T-cell (primary cell): ENCODE measurements around the gene TTLL11. TPM values are rescaled to one million over a fixed set of nuclear protein-coding genes. Genes with fewer than 3 reads are reported as not detected.
A peak's percentile ranks its signal among the peaks of the same experiment; 100 is the strongest.

Experiments used
- ATAC-seq, 4 experiments: fragments of 200-7000 bp in 3 of 4; fragments of 150-1000 bp in 1 of 4; cut with Tn5 transposase; replicated peaks in 1 of 4; 1 replicate in 3 of 4; 2 replicates in 1 of 4; pipeline ENCODE4 v1.10.0; 2021; ENCODE audit warnings: moderate library complexity in 3 of 4, mild to moderate bottlenecking in 2 of 4, moderate number of reproducible peaks in 1 of 4
- CTCF ChIA-PET, 2 donors: fragments of 300-600 bp; sonication (Branson Sonifier 250); formaldehyde crosslinking; loops; one replicate each; lab custom pipeline; 2022; ENCODE audit warnings: antibody characterized with exemption in 2 of 2; lab: Charles Lee
- POLR2A ChIA-PET, 2 donors: fragments of 300-600 bp; sonication (Branson Sonifier 250); formaldehyde crosslinking; loops; one replicate each; lab custom pipeline; 2022; ENCODE audit warnings: antibody characterized with exemption in 2 of 2; lab: Charles Lee
- DNase-seq, 35 experiments: peaks; one replicate each; pipeline versions ENCODE4 v3.0.0 to v3.0.0-alpha.2; 2013 to 2023
- H3K27ac ChIP-seq: one replicate; pipeline ENCODE4 v1.5.1; 2013; ENCODE audit warnings: low read length
- H3K27me3 ChIP-seq, 2 experiments: replicated peaks in 1 of 2; 1 replicate in 1 of 2; 2 replicates in 1 of 2; pipeline versions ENCODE4 v1.6.1 to v1.7.0; 2013; ENCODE audit warnings: low read length in 1 of 2, mixed read lengths in 1 of 2; ENCODE audit not compliant: control insufficient read depth in 2 of 2, insufficient read depth in 2 of 2; ENCODE audit errors: extremely low read depth in 1 of 2
- H3K36me3 ChIP-seq, 2 donors: 1 replicate in 1 of 2; 2 replicates in 1 of 2; pipeline versions ENCODE4 v1.6.1 to v1.7.0; 2013; ENCODE audit warnings: low read length in 1 of 2; ENCODE audit not compliant: control insufficient read depth in 2 of 2, insufficient read depth in 1 of 2; ENCODE audit errors: extremely low read depth in 1 of 2
- H3K4me1 ChIP-seq, 2 experiments: 1 replicate in 1 of 2; 2 replicates in 1 of 2; pipeline versions ENCODE4 v1.6.1 to v1.7.0; 2013; ENCODE audit warnings: low read length in 2 of 2, mixed read lengths in 1 of 2; ENCODE audit not compliant: insufficient read depth in 2 of 2, control insufficient read depth in 1 of 2; ENCODE audit errors: extremely low read depth in 1 of 2
- H3K4me3 ChIP-seq, 2 donors: 1 replicate in 1 of 2; 2 replicates in 1 of 2; pipeline versions ENCODE4 v1.5.1 to v1.7.0; 2013; ENCODE audit warnings: mild to moderate bottlenecking in 2 of 2, low read length in 1 of 2, moderate library complexity in 1 of 2; ENCODE audit not compliant: control insufficient read depth in 1 of 2; ENCODE audit errors: extremely low read depth in 1 of 2
- H3K9me3 ChIP-seq: 2 replicates; pipeline ENCODE4 v1.7.0; 2013
- H3K27ac Mint-ChIP-seq, 2 donors: one replicate each; pipeline ENCODE4 v1.8.0; 2020 to 2021; ENCODE audit warnings: mild to moderate bottlenecking in 2 of 2, mixed read lengths in 2 of 2
- H3K27me3 Mint-ChIP-seq, 2 donors: one replicate each; pipeline ENCODE4 v1.8.0; 2021 to 2022; ENCODE audit warnings: mixed read lengths in 2 of 2
- H3K36me3 Mint-ChIP-seq: one replicate; pipeline ENCODE4 v1.8.0; 2021; ENCODE audit warnings: mixed read lengths
- H3K4me1 Mint-ChIP-seq, 3 donors: one replicate each; pipeline ENCODE4 v1.8.0; 2020 to 2022; ENCODE audit warnings: mixed read lengths in 3 of 3, mild to moderate bottlenecking in 1 of 3
- H3K4me3 Mint-ChIP-seq, 3 donors: one replicate each; pipeline ENCODE4 v1.8.0; 2020 to 2022; ENCODE audit warnings: mild to moderate bottlenecking in 3 of 3, mixed read lengths in 3 of 3, moderate library complexity in 3 of 3
- H3K9me3 Mint-ChIP-seq, 3 donors: one replicate each; pipeline ENCODE4 v1.8.0; 2020 to 2022; ENCODE audit warnings: mixed read lengths in 3 of 3
- WGBS: methylation state at CpG from one replicate; pipeline ENCODE4 v1.1.5; 2013; ENCODE audit warnings: missing lambda C conversion rate; ENCODE audit not compliant: insufficient coverage; 5-methylcytosine and 5-hydroxymethylcytosine counted together
- total RNA-seq, 35 experiments: library from RNA in 6 of 35; stranded (reverse) in 6 of 35; fragments of 120-200 nt in 1 of 35; gene quantifications; one replicate each; pipeline versions ENCODE4 v1.2.1 to v1.2.4 and lab custom pipeline; 2013 to 2026

The TTLL11 gene
- total RNA-seq, 5 donors from 2014 or later (not counting 1 experiment from before 2014, with no cell fraction given): 3.4 to 4.8 (median 4.6) TPM

DNA sequence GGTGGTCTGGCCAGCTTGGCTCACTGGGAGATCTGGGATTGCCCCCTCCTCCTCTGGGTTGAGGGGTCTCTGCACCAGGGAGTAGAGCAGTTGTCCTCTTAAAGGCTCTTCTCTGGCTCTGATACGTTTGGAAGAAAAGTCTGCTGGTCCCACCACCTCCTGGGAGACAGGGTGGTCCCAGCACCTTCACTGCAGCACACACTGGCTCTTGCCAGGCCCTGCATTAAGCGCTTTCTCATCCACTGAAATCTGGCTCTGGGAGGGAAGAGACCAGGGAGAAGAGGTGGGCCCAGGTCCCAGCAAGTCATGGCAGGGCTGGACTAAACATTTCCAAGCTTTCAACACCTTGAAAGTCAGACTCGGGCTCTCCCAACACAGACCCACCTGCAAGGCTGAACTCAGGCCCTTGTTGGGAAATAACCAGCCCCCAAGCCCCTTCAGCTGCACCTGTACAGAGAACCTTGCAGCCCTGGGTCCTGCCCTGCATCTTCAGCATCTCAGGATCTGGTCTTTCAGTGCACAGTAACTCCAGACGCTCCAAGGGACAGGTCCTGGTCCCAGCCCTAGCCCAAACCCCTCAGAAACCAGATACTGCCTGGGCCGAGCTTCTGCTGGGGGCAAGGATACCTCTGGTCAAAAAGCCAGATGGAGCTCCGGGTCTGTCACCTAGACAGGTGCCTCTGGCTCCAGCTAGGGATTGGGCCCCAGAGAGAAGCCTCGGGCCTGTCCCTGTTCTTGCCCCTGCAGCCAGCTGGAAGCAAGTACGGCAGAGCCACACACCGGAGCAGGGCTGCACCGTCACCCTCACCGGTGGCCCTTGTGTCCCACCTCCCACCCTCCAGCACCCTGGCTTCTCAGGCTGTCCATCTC is 307.2 kb downstream of the TTLL11 start:
- H3K27ac Mint-ChIP-seq: no peak overlapping the region
- DNase-seq: no peak
- CTCF ChIA-PET: no interaction called here

DNA sequence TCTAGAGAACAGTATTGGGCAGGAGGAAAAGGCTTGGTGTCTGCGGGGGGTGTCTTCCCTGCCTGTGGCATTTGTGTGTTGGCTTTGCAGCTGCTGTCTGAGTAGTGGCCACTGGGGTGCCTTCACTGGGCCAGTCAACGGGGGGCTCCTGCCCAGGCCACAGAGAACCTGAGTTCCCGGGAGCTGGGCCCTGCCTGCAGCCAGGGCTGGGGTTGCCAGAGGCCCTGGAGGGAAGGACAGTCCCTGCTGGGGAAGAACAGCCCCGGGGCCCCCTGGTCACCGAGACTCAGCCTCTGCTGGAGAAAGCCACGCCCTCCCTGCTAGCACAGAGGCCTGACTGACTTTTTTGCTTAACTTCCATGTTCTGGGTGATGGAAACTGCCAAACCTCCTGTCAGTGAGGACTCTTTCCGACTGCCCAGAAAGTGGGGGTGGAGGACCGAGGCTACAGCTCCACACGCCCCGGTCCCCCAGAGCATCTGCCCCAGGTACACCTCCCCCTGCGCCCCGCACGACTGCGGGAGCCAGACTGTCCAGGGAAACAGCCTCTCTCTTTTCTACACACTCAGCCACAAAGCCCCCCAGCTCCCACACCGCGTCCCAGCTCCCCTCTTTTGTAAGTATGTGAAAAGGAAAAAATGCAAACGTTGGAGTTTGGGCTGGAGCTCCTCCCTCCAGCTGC is 308.2 kb downstream of the TTLL11 start:
- H3K9me3 Mint-ChIP-seq: no peaks in the 10 kb centered on the region
- CTCF ChIA-PET: no interaction called here
- no peak for ATAC-seq
- WGBS: 60% methylated on average over 5 of the region's 17 CpGs
- peak in 1 of 35 experiments; percentile 6 for DNase-seq
- Histone ChIP-seq H3K4me3 (no peak overlapping the region), H3K9me3 (no peaks in the 10 kb centered on the region), H3K27me3 (peaks cover 0 to 20% of the 10 kb centered on the region in 2 experiments), H3K27ac (no peak overlapping the region), H3K4me1 (peaks cover 19 to 24% of the 10 kb centered on the region in 2 experiments), H3K36me3 (no peaks in the 10 kb centered on the region)
- H3K4me1 Mint-ChIP-seq: peaks cover 7 to 17% (median 11%) of the 10 kb centered on the region in 3 donors
- H3K27ac Mint-ChIP-seq: no peak overlapping the region
- H3K27me3 Mint-ChIP-seq: peaks cover 5 to 25% of the 10 kb centered on the region in 2 donors
- H3K4me3 Mint-ChIP-seq: peak overlapping the region in 1 of 3 donors; percentile 62
- H3K36me3 Mint-ChIP-seq: no peaks in the 10 kb centered on the region
- POLR2A ChIA-PET: no interaction called here

More for the DNA sequence above, 307.2 kb downstream of the TTLL11 start:
- WGBS: 82% methylated on average over 11 of the region's 11 CpGs
- POLR2A ChIA-PET: no interaction called here
- H3K4me3 Mint-ChIP-seq: peak overlapping the region in 1 of 3 donors; percentile 37
- H3K4me1 Mint-ChIP-seq: peaks cover 7 to 17% (median 11%) of the 10 kb centered on the region in 3 donors
- Histone ChIP-seq H3K9me3 (no peaks in the 10 kb centered on the region), H3K36me3 (no peaks in the 10 kb centered on the region), H3K4me3 (no peak overlapping the region), H3K4me1 (peaks cover 19 to 24% of the 10 kb centered on the region in 2 experiments), H3K27ac (no peak overlapping the region), H3K27me3 (peaks cover 0 to 18% of the 10 kb centered on the region in 2 experiments)
- no peak for ATAC-seq
- no peaks in the 10 kb centered on the region for H3K9me3 Mint-ChIP-seq
- no peaks in the 10 kb centered on the region for H3K36me3 Mint-ChIP-seq
- H3K27me3 Mint-ChIP-seq: peaks cover 5 to 21% of the 10 kb centered on the region in 2 donors

DNA sequence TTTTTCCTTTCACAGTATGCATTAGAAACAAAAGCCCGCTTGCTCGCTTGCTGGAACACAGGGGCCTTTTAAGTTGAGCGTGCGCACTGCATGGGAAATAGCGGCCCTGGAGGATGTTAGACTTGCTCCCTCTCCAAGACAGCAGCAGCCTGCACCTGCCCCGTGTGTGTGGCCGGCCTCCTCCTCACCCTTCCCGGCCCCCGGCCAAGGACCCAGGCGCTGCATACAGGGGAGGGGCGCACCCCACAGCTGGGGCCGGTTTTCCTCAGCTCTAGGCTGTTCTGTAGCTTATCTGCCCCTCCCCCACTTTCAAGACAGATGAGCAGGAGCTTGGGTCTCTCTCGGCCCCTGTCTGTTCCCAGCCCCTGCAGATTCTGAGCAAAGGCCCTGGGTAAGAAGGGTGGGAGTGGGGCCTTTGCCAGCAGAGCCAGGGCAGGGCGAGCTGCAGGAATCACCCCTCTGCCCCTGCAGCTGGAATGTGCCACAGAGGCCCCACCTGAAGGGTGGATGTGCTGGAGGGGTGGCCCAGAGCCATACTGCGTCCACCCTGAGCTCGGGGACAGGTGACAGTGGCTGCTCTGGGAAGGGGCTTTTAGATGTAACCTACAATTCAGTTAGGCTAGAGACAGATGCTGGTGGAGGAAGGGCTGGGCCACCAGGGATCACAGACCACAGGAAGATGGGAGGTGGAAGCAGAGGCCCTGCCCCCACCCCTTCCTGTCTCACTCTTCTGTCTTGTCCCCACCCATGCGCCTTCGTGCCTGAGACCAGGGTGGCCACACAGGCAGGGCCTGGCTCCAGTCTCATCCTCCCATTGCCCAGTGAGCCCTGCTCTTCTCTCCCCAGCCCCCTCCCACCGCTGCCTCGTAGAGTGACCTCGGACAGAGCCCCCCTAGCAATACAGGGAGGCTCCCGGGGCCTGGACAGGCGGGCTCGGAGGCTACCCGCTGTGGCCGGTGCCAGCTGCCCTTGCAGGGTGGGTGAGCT is 309.3 kb downstream of the TTLL11 start:
- Histone ChIP-seq H3K4me1 (peaks cover 19 to 24% of the 10 kb centered on the region in 2 experiments), H3K36me3 (no peaks in the 10 kb centered on the region), H3K9me3 (no peaks in the 10 kb centered on the region), H3K27ac (no peak overlapping the region), H3K27me3 (peaks cover 0 to 19% of the 10 kb centered on the region in 2 experiments), H3K4me3 (peak overlapping the region in 1 of 2 donors; percentile 25)
- Mint-ChIP-seq H3K4me3 (peak overlapping the region in 1 of 3 donors; percentile 62), H3K27ac (no peak overlapping the region), H3K27me3 (peaks cover under 1 to 20% of the 10 kb centered on the region in 2 donors), H3K9me3 (peaks cover 0 to 5% (median 3%) of the 10 kb centered on the region in 3 donors), H3K36me3 (no peaks in the 10 kb centered on the region), H3K4me1 (peaks cover 7 to 17% (median 11%) of the 10 kb centered on the region in 3 donors)
- ATAC-seq (peak in 3 of 4 experiments; percentile 34 to 55 (median 52)), DNase-seq (peak in 2 of 35 experiments; percentile 11 to 13)
- CTCF ChIA-PET: no interaction called here
- POLR2A ChIA-PET: no interaction called here
- WGBS: 51% methylated on average over 12 of the region's 26 CpGs

GRCh38 chr9:121783111-121783510 is 310.0 kb downstream of the TTLL11 start:
- Mint-ChIP-seq H3K9me3 (peaks cover 0 to 10% (median 4%) of the 10 kb centered on the region in 3 donors), H3K27ac (peak overlapping the region in 1 of 2 donors; percentile 23), H3K36me3 (no peaks in the 10 kb centered on the region), H3K4me1 (peaks cover 7 to 17% (median 11%) of the 10 kb centered on the region in 3 donors), H3K27me3 (peaks cover 0 to 20% of the 10 kb centered on the region in 2 donors), H3K4me3 (peak overlapping the region in 1 of 3 donors; percentile 62)
- Histone ChIP-seq H3K4me3 (no peak overlapping the region), H3K9me3 (no peaks in the 10 kb centered on the region), H3K36me3 (no peaks in the 10 kb centered on the region), H3K4me1 (peaks cover 19 to 24% of the 10 kb centered on the region in 2 experiments), H3K27ac (no peak overlapping the region), H3K27me3 (peaks cover 0 to 15% of the 10 kb centered on the region in 2 experiments)
- peak in 1 of 35 experiments; percentile 3 for DNase-seq
- no CpG with 5 or more reads among the region's 2 CpGs for WGBS
- ChIA-PET POLR2A (no interaction called here), CTCF (no interaction called here)
- ATAC-seq: no peak

DNA sequence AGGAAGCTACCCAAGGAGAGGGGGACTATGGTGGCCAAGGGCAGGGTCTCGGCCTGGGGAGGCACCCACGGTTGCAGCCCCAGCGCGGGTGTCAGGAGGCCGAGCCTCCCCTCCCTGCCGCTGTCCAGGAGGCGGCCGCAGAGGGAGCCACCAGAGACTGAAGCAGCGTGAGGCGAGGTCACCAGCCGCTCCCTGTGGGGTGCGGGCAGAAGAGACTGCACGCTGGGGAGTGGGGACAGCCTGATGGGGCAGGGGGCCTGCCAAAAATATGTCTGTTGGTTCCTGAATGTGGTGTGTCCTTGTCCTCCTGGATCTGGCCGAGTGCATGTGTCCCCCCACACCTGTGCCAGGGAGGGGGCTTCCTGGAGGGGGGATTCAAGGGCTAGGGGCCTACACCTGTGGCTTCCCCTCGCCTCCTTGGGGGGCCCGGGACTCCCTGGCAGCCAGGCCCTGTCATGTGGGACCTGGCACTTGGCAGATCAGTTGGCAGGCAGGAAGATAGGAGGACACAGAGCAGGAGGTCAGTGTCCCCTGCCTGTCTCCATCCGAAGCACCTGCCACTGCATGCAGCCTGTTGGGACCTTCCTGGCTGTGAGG is 310.5 kb downstream of the TTLL11 start:
- Mint-ChIP-seq H3K27me3 (peaks cover 0 to 20% of the 10 kb centered on the region in 2 donors), H3K4me3 (no peak overlapping the region), H3K27ac (no peak overlapping the region), H3K36me3 (no peaks in the 10 kb centered on the region), H3K4me1 (peaks cover 7 to 17% (median 11%) of the 10 kb centered on the region in 3 donors), H3K9me3 (peaks cover 0 to 10% (median 4%) of the 10 kb centered on the region in 3 donors)
- CTCF ChIA-PET: no interaction called here
- Histone ChIP-seq H3K27me3 (peaks cover 0 to 15% of the 10 kb centered on the region in 2 experiments), H3K9me3 (no peaks in the 10 kb centered on the region), H3K4me3 (no peak overlapping the region), H3K27ac (no peak overlapping the region), H3K4me1 (peaks cover 19 to 24% of the 10 kb centered on the region in 2 experiments), H3K36me3 (no peaks in the 10 kb centered on the region)
- 98% methylated on average over 9 of the region's 17 CpGs for WGBS
- ATAC-seq (no peak), DNase-seq (peak in 1 of 35 experiments; percentile 5)
- POLR2A ChIA-PET: no interaction called here
